Erythroblast (primary cell): ENCODE data around the gene ANGPTL4.
"Not testable (repeated sequence)": the region's sequence is repeated elsewhere in the genome, so short reads cannot be mapped to it uniquely, and the experiment has no call there.

Source experiments
- GATA1 ChIP-seq: IDR thresholded peaks from 2 replicates; pipeline ENCODE4 v1.6.1; 2011; ENCODE audit warnings: low read depth, mild to moderate bottlenecking, control low read depth, low read length, moderate library complexity
- POLR2A ChIP-seq: IDR thresholded peaks from 2 replicates; pipeline ENCODE4 v1.6.1; 2011; ENCODE audit warnings: mild to moderate bottlenecking, low read length

DNA sequence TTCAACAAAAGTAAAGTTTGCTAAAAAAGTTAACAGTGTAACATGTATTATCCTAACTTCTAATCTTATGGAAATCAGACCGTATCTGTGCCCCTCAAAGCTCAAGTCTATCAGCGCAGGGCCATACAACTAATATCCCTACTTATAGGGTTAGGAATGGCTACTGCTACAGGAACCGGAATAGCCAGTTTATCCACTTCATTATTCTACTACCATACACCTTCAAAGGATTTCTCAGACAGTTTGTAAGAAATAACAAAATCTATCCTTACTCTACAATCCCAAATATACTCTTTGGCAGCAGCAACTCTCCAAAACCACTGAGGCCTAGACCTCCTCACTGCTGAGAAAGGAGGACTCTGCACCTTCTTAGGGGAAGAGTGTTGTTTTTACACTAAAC lies 21.6 kb downstream of the ANGPTL4 start:
- TF ChIP-seq POLR2A, GATA1: not testable (repeated sequence)
